Stimulated activated CD8-positive, alpha-beta memory T cell treated with anti-CD3 and anti-CD28 coated beads, Interleukin-4, amount 100 ng/mL, for 48 hours (primary cell): ENCODE data around the gene KRTCAP3.
"Not testable (repeated sequence)": the region's sequence is repeated elsewhere in the genome, so short reads cannot be mapped to it uniquely, and the experiment has no call there.

Experiments used
- DNase-seq: peaks from one replicate; pipeline ENCODE4 v3.0.0-alpha.2; 2020

The KRTCAP3 gene

DNA sequence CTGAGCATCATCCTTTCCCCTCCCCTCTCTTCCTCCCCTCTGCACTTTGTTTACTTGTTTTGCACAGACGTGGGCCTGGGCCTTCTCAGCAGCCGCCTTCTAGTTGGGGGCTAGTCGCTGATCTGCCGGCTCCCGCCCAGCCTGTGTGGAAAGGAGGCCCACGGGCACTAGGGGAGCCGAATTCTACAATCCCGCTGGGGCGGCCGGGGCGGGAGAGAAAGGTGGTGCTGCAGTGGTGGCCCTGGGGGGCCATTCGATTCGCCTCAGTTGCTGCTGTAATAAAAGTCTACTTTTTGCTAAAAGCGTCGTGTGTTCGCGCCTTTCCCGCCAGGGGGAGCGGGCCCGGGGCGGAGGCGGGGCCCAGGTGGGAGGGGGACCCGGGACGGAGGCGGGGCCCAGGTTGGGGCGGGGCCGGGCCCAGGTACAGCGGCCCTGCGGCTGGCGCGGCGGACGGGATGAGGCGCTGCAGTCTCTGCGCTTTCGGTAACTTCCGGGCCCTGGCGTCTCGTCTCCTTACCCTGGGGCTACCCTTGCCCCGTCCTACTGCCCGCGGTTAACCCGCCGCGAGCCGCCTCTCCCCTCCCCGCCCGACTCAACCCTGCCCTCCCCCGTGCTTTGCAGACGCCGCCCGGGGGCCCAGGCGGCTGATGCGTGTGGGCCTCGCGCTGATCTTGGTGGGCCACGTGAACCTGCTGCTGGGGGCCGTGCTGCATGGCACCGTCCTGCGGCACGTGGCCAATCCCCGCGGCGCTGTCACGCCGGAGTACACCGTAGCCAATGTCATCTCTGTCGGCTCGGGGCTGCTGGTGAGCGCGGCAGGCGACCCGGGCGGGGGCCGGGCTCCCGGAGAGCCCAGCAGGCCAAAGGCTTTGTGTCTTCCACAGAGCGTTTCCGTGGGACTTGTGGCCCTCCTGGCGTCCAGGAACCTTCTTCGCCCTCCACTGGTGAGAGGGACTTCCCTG is at the start of gene KRTCAP3:
TSS of gene KRTCAP3 (plus strand) at position 424 of the 962 bp plus-strand sequence. CDS start at position 456, 32 bp downstream.
- DNase-seq: peak; percentile 36

GRCh38 chr2:27393225-27393624 is 49.0 kb upstream of the KRTCAP3 start:
- DNase-seq: no peak

DNA sequence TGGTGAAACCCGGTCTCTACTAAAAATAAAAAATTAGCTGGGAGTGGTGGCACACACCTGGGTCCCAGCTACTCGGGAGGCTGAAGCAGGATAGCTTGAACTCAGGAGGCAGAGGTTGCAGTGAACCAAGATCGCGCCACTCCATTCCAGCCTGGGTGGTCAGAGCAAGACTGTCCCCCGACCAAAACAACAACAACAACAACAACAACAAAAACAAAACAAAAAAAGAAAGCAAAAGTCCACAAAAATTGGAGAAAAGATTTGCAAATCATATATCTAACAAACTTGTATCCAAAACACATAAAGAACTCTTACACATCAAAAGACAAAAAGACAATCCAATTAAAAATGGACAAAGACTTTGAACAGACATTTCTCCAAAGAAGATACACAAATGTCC is 43.2 kb upstream of the KRTCAP3 start:
- no peak for DNase-seq

- no peak for DNase-seq
These were observed 41.6 kb upstream of the KRTCAP3 start for GRCh38 chr2:27400348-27401135.

DNA sequence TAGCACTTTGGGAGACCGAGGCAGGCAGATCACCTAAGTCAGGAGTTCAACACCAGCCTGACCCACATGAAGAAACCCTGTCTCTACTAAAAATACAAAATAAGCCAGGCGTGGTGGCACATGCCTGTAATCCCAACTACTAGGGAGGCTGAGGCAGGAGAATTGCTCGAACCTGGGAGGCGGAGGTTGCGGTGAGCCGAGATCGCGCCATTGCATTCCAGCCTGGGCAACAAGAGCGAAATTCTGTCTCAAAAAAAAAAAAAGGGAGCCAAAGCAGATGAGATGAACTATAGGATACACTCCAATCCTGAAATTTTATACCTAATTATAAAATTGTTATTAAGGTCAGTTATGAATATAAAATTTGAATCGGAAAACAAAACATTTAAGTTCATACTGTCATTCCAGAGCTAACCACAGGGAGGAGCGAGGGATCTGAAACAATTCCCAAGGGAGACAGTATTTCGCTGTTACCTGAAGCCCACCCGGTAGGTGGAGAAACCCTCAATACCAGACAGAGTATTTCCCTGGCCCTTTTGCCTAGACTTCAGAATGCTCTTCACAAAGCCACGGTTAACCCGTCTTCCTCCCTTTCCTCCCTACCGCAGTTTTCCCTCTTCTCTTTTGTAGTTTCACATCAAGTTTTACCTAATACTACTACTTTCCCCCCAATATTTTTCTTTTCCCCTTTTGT is 34.2 kb upstream of the KRTCAP3 start:
- DNase-seq: no peak

DNA sequence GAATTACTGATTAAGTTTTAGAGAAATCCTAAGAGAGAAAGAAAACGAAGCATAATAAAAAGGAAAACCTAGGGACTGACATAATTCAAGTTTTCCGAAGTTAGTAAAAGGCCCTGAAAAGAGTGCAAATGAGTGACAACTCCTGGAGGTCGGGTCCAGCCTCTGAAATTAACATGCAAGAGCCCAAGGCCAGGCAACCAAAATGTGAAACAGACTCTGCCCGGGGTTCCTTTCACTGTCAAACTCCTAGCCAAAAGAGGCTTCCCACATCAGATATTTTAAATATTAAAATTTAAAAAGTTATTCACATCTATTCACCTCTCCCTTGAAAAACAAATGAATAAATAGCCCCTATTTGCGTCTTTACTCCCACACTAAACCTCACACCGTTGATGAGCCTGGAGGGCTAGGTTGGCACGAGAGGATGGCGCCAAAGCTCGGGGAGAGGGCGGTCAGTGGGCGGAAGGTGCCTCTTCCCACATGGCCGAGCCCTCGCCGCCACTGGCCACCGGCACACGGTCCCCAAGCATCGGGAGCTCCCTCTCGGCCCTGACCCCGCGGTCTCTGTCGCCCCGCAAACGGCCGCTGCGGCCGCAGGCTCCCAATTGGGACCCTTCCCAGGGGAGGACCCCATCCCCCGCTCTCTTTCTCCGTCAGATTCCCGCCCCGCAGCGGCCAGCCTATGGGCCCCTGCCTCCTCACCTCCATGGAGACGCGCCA is 33.4 kb upstream of the KRTCAP3 start:
- peak; percentile 52 for DNase-seq

- DNase-seq: peak; percentile 99
These were observed 32.7 kb upstream of the KRTCAP3 start, which contains the start of gene PPM1G for GRCh38 chr2:27409321-27410073. TSS of gene PPM1G (minus strand) at chr2:27409591. CDS start at chr2:27409422, 169 bp downstream.

DNA sequence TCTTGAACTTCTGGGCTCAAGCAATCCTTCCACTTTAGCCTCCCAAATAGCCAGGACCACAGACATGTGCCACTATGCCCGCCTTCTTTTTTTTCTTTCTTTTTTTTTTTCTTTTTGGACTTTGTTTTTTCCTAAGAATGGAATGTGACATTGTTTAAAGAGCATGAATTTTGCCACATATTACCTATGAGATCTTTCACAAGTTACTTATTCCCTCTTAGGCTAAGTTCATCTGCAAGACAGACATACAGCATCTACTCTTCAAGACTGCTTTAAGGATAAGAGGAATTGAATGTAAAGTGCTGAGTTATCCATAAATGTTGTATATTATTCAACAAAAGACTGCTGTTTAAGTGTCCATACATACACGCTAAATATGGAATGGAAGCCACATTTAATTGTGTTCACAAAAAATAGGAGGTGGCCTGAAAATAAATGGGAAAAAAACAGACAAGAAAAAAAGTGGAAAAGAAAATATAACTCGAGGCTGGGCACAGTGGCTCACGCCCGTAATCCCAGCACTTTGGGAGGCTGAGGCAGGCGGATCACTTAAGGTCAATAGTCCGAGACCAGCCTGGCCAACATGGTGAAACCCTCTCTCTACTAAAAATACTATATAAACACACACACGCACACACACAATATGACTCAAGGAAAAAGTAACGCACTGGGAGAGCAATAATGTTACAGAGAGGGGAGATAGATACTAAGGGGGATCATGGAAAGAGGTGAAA is 29.6 kb upstream of the KRTCAP3 start:
- DNase-seq: no peak

DNA sequence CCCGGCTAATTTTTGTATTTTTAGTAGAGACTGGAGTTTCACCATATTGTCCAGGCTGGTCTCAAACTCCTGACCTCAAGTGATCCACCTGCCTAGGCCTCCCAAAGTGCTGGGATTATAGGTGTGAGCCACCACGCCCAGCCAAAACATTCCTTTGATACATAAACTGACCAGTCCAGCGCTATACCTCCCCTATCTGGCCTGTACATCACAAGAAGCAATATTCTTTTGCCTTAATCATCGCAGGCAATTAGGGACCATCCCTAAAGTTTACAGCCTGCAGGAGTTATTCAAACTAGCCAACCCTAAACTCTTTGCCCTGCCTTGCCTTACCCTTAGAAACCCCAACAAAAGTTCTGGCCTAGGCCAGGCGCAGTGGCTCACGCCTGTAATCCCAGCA is 26.0 kb upstream of the KRTCAP3 start:
- no peak for DNase-seq

- no peak for DNase-seq
These were observed 21.2 kb upstream of the KRTCAP3 start for GRCh38 chr2:27420996-27421395.

DNA sequence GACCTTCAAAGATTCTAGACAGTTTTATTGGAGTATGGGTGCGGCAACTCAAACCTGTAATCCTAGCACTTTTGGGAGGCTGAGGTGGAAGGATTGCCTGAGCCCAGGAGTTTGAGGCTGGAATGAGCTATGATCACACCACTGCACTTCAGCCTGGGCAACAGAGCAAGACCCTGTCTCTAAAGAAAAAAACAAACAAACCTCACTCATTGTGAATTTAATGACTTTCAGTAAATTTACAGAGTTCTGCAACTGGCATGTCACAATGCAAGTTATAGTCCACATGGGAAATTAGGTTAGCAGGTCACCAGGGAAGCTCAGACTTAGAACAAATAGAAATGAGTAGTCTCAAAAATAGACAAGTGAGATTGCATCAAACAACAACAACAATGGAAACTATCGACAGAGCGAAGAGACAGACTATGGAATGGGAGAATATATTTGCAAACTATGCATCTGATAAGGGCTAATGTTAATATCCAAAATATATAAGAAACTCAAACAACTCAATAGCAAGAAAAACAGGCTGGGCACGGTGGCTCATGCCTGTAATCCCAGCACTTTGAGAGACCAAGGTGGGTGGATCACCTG is 20.4 kb upstream of the KRTCAP3 start:
- no peak for DNase-seq

GRCh38 chr2:27422958-27423357 is 19.2 kb upstream of the KRTCAP3 start:
- no peak for DNase-seq

DNA sequence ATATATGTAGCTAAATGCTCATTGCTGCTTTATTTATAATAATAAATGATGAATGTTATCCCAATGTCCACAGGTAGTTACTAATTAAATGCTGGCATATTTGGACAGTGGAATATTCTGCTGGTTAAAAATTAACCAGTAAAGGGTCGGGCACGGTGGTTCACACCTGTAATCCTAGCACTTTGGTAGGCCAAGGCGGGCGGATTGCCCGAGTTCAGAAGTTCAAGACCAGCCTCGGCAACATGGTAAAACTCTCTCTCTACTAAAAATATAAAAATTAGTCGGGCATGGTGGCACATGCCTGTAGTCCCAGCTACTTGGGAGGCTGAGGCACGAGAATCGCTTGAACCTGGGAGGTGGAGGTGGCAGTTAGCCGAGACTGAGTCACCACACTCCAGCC is 17.1 kb upstream of the KRTCAP3 start:
- not testable (repeated sequence) for DNase-seq

- no peak for DNase-seq
These were observed 14.3 kb upstream of the KRTCAP3 start for GRCh38 chr2:27427863-27428212.

GRCh38 chr2:27428213-27428977 is 13.8 kb upstream of the KRTCAP3 start, which contains the start of gene NRBP1:
TSS of gene NRBP1 (plus strand) at chr2:27428631. CDS start at chr2:27433274, 4,643 bp downstream.
- DNase-seq: peak; percentile 96

DNA sequence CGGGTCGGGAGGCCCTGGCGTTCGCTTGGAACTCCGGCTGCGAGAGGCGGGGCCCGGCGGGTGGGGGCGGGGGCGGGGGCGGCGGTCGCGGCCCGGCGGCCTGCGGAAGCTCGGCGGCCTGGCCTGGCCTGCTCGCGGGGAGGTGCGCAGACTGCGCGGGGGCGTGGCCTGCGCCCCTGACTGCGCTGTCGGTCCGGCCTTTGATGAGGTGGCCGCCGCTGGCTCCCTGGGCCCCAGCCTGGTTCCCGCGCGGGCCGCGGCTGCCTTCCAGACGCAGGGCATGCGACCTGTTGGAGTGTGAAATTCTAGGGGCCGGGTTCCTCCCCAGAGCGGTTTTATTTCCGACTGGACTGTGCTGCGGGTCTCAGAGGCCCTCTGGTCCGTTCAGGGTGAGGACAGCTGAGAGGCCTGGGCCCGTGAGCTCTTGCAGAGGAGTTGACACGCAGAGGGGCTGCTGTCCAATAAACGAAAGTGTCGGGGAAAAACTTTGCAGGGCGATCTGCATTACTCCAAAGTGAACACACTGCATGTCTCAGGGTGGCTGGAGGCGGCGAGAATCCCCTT is 13.1 kb upstream of the KRTCAP3 start:
- DNase-seq: peak; percentile 84

DNA sequence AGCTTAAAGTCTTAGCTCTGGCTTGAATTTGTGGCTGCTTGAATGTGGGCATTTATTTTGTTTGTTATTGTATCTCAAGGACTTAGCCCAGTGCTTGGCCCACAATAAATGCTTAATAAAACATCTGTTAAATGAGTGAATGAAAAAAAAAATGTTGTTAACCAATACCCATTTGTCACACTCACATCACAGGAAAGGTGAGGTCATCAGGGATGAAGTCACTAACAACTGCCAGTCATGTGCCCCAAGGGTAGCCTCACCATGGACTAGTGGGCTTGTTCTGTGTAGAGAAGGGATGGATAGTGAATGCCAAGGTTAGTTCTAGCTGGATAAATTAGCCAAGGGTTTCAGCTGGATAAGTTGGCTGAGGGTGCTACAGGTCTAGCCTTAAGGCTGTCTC is 10.8 kb upstream of the KRTCAP3 start:
- peak; percentile 49 for DNase-seq

- no peak for DNase-seq
These were observed 6.6 kb upstream of the KRTCAP3 start for GRCh38 chr2:27435628-27436027.

DNA sequence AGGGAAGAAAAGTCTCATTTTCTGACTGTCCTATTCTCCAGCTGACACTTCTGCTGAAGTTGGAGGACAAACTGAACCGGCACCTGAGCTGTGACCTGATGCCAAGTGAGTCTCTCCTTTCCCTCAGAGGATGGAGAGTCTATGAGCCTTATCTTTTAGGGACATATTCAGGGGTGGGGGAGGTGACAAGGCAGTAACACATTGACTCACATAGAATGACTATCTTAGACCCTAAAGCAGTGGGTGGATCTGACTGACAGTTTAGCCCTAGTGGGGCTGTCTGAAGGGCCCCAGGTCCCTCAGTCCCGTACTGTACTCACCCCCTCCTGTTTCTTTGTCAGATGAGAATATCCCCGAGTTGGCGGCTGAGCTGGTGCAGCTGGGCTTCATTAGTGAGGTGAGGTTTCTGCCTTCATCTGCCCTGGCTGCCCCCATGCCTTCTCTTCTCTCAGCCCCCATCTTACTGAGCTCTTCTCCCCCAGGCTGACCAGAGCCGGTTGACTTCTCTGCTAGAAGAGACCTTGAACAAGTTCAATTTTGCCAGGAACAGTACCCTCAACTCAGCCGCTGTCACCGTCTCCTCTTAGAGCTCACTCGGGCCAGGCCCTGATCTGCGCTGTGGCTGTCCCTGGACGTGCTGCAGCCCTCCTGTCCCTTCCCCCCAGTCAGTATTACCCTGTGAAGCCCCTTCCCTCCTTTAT is 805 bp upstream of the KRTCAP3 start:
- DNase-seq: no peak
